Right atrium auricular region (tissue), 2 donors: ENCODE data around the gene TMEM222. TPM values are rescaled to one million over a fixed set of nuclear protein-coding genes. Genes with fewer than 3 reads are reported as not detected.

Experiments used
- DNase-seq: peaks from one replicate; pipeline ENCODE4 v3.0.0-alpha.2; 2019; ENCODE audit warnings: low spot score
- H3K27ac ChIP-seq, 2 donors: fragments of 200-600 bp; sonication (generic); 1 replicate in 1 of 2; 2 replicates in 1 of 2; pipeline ENCODE4 v1.5.1; 2016 to 2019
- H3K27me3 ChIP-seq, 2 donors: fragments of 200-600 bp; sonication (generic); one replicate each; pipeline versions ENCODE4 v1.5.1 to v1.6.0; 2017 to 2019
- H3K36me3 ChIP-seq: fragments of 200-600 bp; sonication (generic); one replicate; pipeline ENCODE4 v1.5.1; 2016
- H3K4me1 ChIP-seq, 2 donors: fragments of 200-600 bp; sonication (generic); one replicate each; pipeline versions ENCODE4 v1.5.1 to v1.6.0; 2017 to 2019
- H3K4me3 ChIP-seq, 2 donors: fragments of 200-600 bp; sonication (generic); 1 replicate in 1 of 2; 2 replicates in 1 of 2; pipeline ENCODE4 v1.5.1; 2017 to 2019; ENCODE audit warnings: mild to moderate bottlenecking in 1 of 2, moderate library complexity in 1 of 2
- H3K9me3 ChIP-seq, 2 donors: fragments of 200-600 bp; sonication (generic); one replicate each; pipeline ENCODE4 v1.5.1; 2019
- CTCF ChIP-seq, 2 donors: fragments of 200-600 bp; sonication (generic); IDR thresholded peaks; one replicate each; pipeline ENCODE4 v1.5.1; 2019; ENCODE audit warnings: antibody characterized with exemption in 2 of 2
- total RNA-seq, 2 donors: library from RNA; depleted of rRNA; stranded (reverse); fragments of >200 nt; gene quantifications; one replicate each; pipeline ENCODE4 v1.1.0, GENCODE V29; 2016

The TMEM222 gene
- total RNA-seq, 2 donors from 2014 or later: 13.6 to 24.3 TPM

- H3K27me3 ChIP-seq: no peaks in the 10 kb centered on the region
- H3K4me3 ChIP-seq: peak overlapping the region in 1 of 2 donors; percentile 52
Observed at GRCh38 chr1:27350663-27351540, 28.9 kb downstream of the TMEM222 start.

GRCh38 chr1:27351541-27352107 is 29.7 kb downstream of the TMEM222 start:
- Histone ChIP-seq H3K4me1 (peaks cover 0 to 30% of the 10 kb centered on the region in 2 donors), H3K9me3 (no peaks in the 10 kb centered on the region), H3K36me3 (peaks cover 36% of the 10 kb centered on the region), H3K27ac (peak overlapping the region; percentile 51 to 72), H3K4me3 (peak overlapping the region in 1 of 2 donors; percentile 52), H3K27me3 (no peaks in the 10 kb centered on the region)
- DNase-seq: no peak
- no peak for TF ChIP-seq CTCF (IDR thresholded peaks at IDR 0.05)

More at GRCh38 chr1:27350663-27351540, 28.9 kb downstream of the TMEM222 start:
- peak overlapping the region; percentile 51 to 72 for H3K27ac ChIP-seq
- no peaks in the 10 kb centered on the region for H3K9me3 ChIP-seq
- TF ChIP-seq CTCF (IDR thresholded peaks at IDR 0.05): peak in 1 of 2 donors; percentile 32
- no peak for DNase-seq
- H3K4me1 ChIP-seq: peaks cover 0 to 30% of the 10 kb centered on the region in 2 donors
- H3K36me3 ChIP-seq: peaks cover 29% of the 10 kb centered on the region

GRCh38 chr1:27353166-27353565 is 31.2 kb downstream of the TMEM222 start:
- peak overlapping the region in 1 of 2 donors; percentile 29 for H3K27ac ChIP-seq
- no peak for TF ChIP-seq CTCF (IDR thresholded peaks at IDR 0.05)
- peaks cover 52% of the 10 kb centered on the region for H3K36me3 ChIP-seq
- H3K27me3 ChIP-seq: no peaks in the 10 kb centered on the region
- peaks cover 0 to 42% of the 10 kb centered on the region in 2 donors for H3K4me1 ChIP-seq
- no peaks in the 10 kb centered on the region for H3K9me3 ChIP-seq
- no peak overlapping the region for H3K4me3 ChIP-seq
- no peak for DNase-seq

- Histone ChIP-seq H3K4me1 (peaks cover 0 to 41% of the 10 kb centered on the region in 2 donors), H3K4me3 (no peak overlapping the region), H3K9me3 (no peaks in the 10 kb centered on the region), H3K27me3 (no peaks in the 10 kb centered on the region), H3K27ac (peak overlapping the region in 1 of 2 donors; percentile 29), H3K36me3 (peaks cover 56% of the 10 kb centered on the region)
- TF ChIP-seq CTCF (IDR thresholded peaks at IDR 0.05): no peak
- DNase-seq: no peak
Observed at GRCh38 chr1:27353629-27354028, 31.7 kb downstream of the TMEM222 start.

- no peak for DNase-seq
- Histone ChIP-seq H3K27me3 (no peaks in the 10 kb centered on the region), H3K4me1 (peaks cover 0 to 21% of the 10 kb centered on the region in 2 donors), H3K27ac (no peak overlapping the region), H3K36me3 (peaks cover 74% of the 10 kb centered on the region), H3K9me3 (no peaks in the 10 kb centered on the region), H3K4me3 (no peak overlapping the region)
- no peak for TF ChIP-seq CTCF (IDR thresholded peaks at IDR 0.05)
Observed at GRCh38 chr1:27355683-27356082, 33.7 kb downstream of the TMEM222 start.
